GM03348 (cell line): Measurements from ENCODE around the gene DPY19L1.
"Not testable (repeated sequence)": the region's sequence is repeated elsewhere in the genome, so short reads cannot be mapped to it uniquely, and the experiment has no call there.

Experiments used
- DNase-seq: peaks from one replicate; pipeline ENCODE4 v3.0.0; 2012; ENCODE audit warnings: low spot score

The DPY19L1 gene

GRCh38 chr7:35032166-35032565 lies 5.1 kb downstream of the DPY19L1 start:
- no peak for DNase-seq

GRCh38 chr7:35030848-35031247 lies 6.4 kb downstream of the DPY19L1 start:
- DNase-seq = no peak

GRCh38 chr7:35029311-35029710 lies 8.0 kb downstream of the DPY19L1 start:
- DNase-seq = no peak

GRCh38 chr7:35026150-35026549 lies 11.1 kb downstream of the DPY19L1 start:
- no peak for DNase-seq

- DNase-seq = no peak
These were observed 11.9 kb downstream of the DPY19L1 start for GRCh38 chr7:35025369-35025870.

GRCh38 chr7:35024298-35024697 lies 13.0 kb downstream of the DPY19L1 start:
- no peak for DNase-seq

GRCh38 chr7:35022725-35023124 lies 14.6 kb downstream of the DPY19L1 start:
- DNase-seq = no peak

- DNase-seq = no peak
These were observed 15.8 kb downstream of the DPY19L1 start for GRCh38 chr7:35021445-35021844.

- no peak for DNase-seq
These were observed 17.5 kb downstream of the DPY19L1 start for GRCh38 chr7:35019801-35020200.

- no peak for DNase-seq
These were observed 18.0 kb downstream of the DPY19L1 start for GRCh38 chr7:35019179-35019729.

GRCh38 chr7:35015346-35015859 lies 21.9 kb downstream of the DPY19L1 start:
- DNase-seq = no peak

- DNase-seq = no peak
These were observed 25.1 kb downstream of the DPY19L1 start for GRCh38 chr7:35012160-35012559.

- DNase-seq = no peak
These were observed 26.2 kb downstream of the DPY19L1 start for GRCh38 chr7:35011085-35011484.

GRCh38 chr7:35007768-35008167 lies 29.5 kb downstream of the DPY19L1 start:
- no peak for DNase-seq

GRCh38 chr7:35004531-35005095 lies 32.7 kb downstream of the DPY19L1 start:
- no peak for DNase-seq

- DNase-seq = peak; percentile 45
These were observed 33.5 kb downstream of the DPY19L1 start for GRCh38 chr7:35003679-35004303.

GRCh38 chr7:35003177-35003650 lies 34.1 kb downstream of the DPY19L1 start:
- peak; percentile 57 for DNase-seq

- DNase-seq = not testable (repeated sequence)
These were observed 39.0 kb downstream of the DPY19L1 start for GRCh38 chr7:34998335-34998734.

GRCh38 chr7:34996423-34997090 lies 40.7 kb downstream of the DPY19L1 start:
- DNase-seq = not testable (repeated sequence)

GRCh38 chr7:34995757-34996156 lies 41.5 kb downstream of the DPY19L1 start:
- DNase-seq = no peak

- peak; percentile 16 for DNase-seq
These were observed 45.1 kb downstream of the DPY19L1 start for GRCh38 chr7:34991938-34992840.
